IMR-90 (cell line): ENCODE measurements around the gene PDE6A. TPM values are rescaled to one million over a fixed set of nuclear protein-coding genes. Genes with fewer than 3 reads are reported as not detected.

Experiments used
- ATAC-seq: fragments of 200-7000 bp; cut with Tn5 transposase; 2 replicates; pipeline ENCODE4 v1.9.1; 2020; ENCODE audit warnings: low read depth, mild to moderate bottlenecking, moderate library complexity
- BruUV-seq: library from RNA; stranded (reverse); fragments of 400-500 nt; replicated peaks from 2 replicates; lab custom pipeline; 2021; lab: Mats Ljungman, UMichigan
- CTCF ChIA-PET: fragments of 300-600 bp; formaldehyde crosslinking; extraction: SDS; loops from one replicate; lab custom pipeline; 2021; ENCODE audit warnings: antibody characterized with exemption; lab: Yijun Ruan, JAX
- POLR2A ChIA-PET: fragments of 300-600 bp; sonication (Branson Sonifier 250); formaldehyde crosslinking; loops from one replicate; lab custom pipeline; 2022; ENCODE audit warnings: antibody characterized with exemption; ENCODE audit not compliant: unreplicated experiment; lab: Charles Lee
- DNase-seq: peaks from one replicate; pipeline ENCODE4 v3.0.0; 2013
- H2AFZ ChIP-seq: replicated peaks from 2 replicates; pipeline ENCODE3; 2013; ENCODE audit warnings: low read length, mild to moderate bottlenecking; ENCODE audit not compliant: poor library complexity
- H2AK5ac ChIP-seq: 2 replicates; pipeline ENCODE4 v1.6.1; 2013; ENCODE audit warnings: low read depth, low read length, inconsistent platforms
- H2AK9ac ChIP-seq: replicated peaks from 2 replicates; pipeline ENCODE3; 2013; ENCODE audit warnings: mild to moderate bottlenecking, low read depth, low read length, moderate library complexity; ENCODE audit not compliant: poor library complexity
- H2BK120ac ChIP-seq: 2 replicates; pipeline ENCODE4 v1.6.1; 2013; ENCODE audit warnings: low read depth, low read length, inconsistent platforms
- H2BK15ac ChIP-seq: 3 replicates; pipeline ENCODE4 v1.6.1; 2013; ENCODE audit warnings: low read depth, low read length, inconsistent platforms
- H2BK20ac ChIP-seq: 2 replicates; pipeline ENCODE4 v1.6.1; 2013; ENCODE audit warnings: low read depth, mild to moderate bottlenecking, inconsistent platforms, low read length, moderate library complexity
- H2BK5ac ChIP-seq: 2 replicates; pipeline ENCODE4 v1.6.1; 2013; ENCODE audit warnings: mild to moderate bottlenecking, low read depth, low read length, inconsistent platforms; ENCODE audit not compliant: poor library complexity, severe bottlenecking
- H3K14ac ChIP-seq: replicated peaks from 2 replicates; pipeline ENCODE4 v1.6.1; 2013; ENCODE audit warnings: low read depth, low read length, inconsistent platforms
- H3K18ac ChIP-seq: 2 replicates; pipeline ENCODE4 v1.6.1; 2013; ENCODE audit warnings: low read depth, low read length, control low read depth
- H3K23ac ChIP-seq: 2 replicates; pipeline ENCODE4 v1.6.1; 2013; ENCODE audit warnings: low read depth, low read length, inconsistent platforms
- H3K27ac ChIP-seq: 2 replicates; pipeline ENCODE4 v1.5.1; 2013; ENCODE audit warnings: mild to moderate bottlenecking, control low read depth, low read length; ENCODE audit not compliant: insufficient read depth
- H3K27me3 ChIP-seq: 2 replicates; pipeline ENCODE4 v1.6.1; 2013; ENCODE audit warnings: low read length; ENCODE audit not compliant: control insufficient read depth, insufficient read depth
- H3K36me3 ChIP-seq: 2 replicates; pipeline ENCODE4 v1.6.1; 2013; ENCODE audit warnings: low read length, mixed read lengths; ENCODE audit not compliant: control insufficient read depth, insufficient read depth
- H3K4ac ChIP-seq: 2 replicates; pipeline ENCODE4 v1.6.1; 2013; ENCODE audit warnings: low read depth, low read length, inconsistent platforms
- H3K4me1 ChIP-seq: 2 replicates; pipeline ENCODE4 v1.6.1; 2013; ENCODE audit warnings: low read length, mixed read lengths; ENCODE audit not compliant: control insufficient read depth, insufficient read depth
- H3K4me2 ChIP-seq: 2 replicates; pipeline ENCODE4 v1.6.1; 2013; ENCODE audit warnings: low read depth, mild to moderate bottlenecking, control low read depth, low read length, moderate library complexity
- H3K4me3 ChIP-seq: 2 replicates; pipeline ENCODE4 v1.5.1; 2013; ENCODE audit warnings: low read depth, mild to moderate bottlenecking, control low read depth, low read length, moderate library complexity; ENCODE audit not compliant: insufficient read depth
- H3K56ac ChIP-seq: 2 replicates; pipeline ENCODE4 v1.6.1; 2013; ENCODE audit warnings: low read length, inconsistent platforms; ENCODE audit not compliant: insufficient read depth; ENCODE audit errors: extremely low read depth
- H3K79me1 ChIP-seq, 2 experiments: 2 replicates each; pipeline ENCODE4 v1.6.1; 2013; ENCODE audit warnings: low read length in 2 of 2, inconsistent platforms in 1 of 2, low read depth in 1 of 2
- H3K9ac ChIP-seq: 2 replicates; pipeline ENCODE4 v1.6.1; 2013; ENCODE audit warnings: low read depth, low read length, control low read depth
- H3K9me1 ChIP-seq: 2 replicates; pipeline ENCODE4 v1.6.1; 2013; ENCODE audit warnings: low read length, inconsistent platforms; ENCODE audit not compliant: insufficient read depth
- H3K9me3 ChIP-seq: 2 replicates; pipeline ENCODE4 v1.6.1; 2013; ENCODE audit warnings: low read length; ENCODE audit not compliant: control insufficient read depth, insufficient read depth
- H4K20me1 ChIP-seq: 2 replicates; pipeline ENCODE4 v1.6.1; 2013; ENCODE audit warnings: low read length, inconsistent platforms; ENCODE audit not compliant: insufficient read depth
- H4K5ac ChIP-seq: 2 replicates; pipeline ENCODE4 v1.6.1; 2013; ENCODE audit warnings: mild to moderate bottlenecking, low read depth, low read length, control low read depth
- H4K8ac ChIP-seq, 2 experiments: 2 replicates each; pipeline ENCODE4 v1.6.1; 2013; ENCODE audit warnings: low read depth in 2 of 2, low read length in 2 of 2, control low read depth in 1 of 2, inconsistent platforms in 1 of 2
- H4K91ac ChIP-seq: 2 replicates; pipeline ENCODE4 v1.6.1; 2013; ENCODE audit warnings: low read depth, low read length, inconsistent platforms; ENCODE audit not compliant: insufficient read depth
- CTCF ChIP-seq: conservative IDR thresholded peaks from 2 replicates; pipeline ENCODE4 v1.5.1; 2012; ENCODE audit warnings: mild to moderate bottlenecking, low read depth, low read length, improper control_type of control experiment
- NFE2L2 ChIP-seq: fragments of 150-350 bp; IDR thresholded peaks from 2 replicates; pipeline ENCODE4 v1.6.1; 2016; ENCODE audit warnings: low read depth, mild to moderate bottlenecking, low read length
- WGBS, 2 experiments: methylation state at CpG; one replicate each; pipeline versions ENCODE4 v1.1.5 to v1.1.7; 2013; ENCODE audit warnings: missing lambda C conversion rate in 2 of 2; ENCODE audit not compliant: insufficient read length in 1 of 2; ENCODE audit errors: extremely low coverage in 2 of 2; 5-methylcytosine and 5-hydroxymethylcytosine counted together
- dilution Hi-C: fragments of 300-500 bp; cut with HindIII; formaldehyde crosslinking; loops from one replicate; pipeline ENCODE4 v1.14.3; 2018; ENCODE audit warnings: low sequenced_read_pairs; ENCODE audit not compliant: unreplicated experiment
- in situ Hi-C: fragments of 300-500 bp; cut with MboI; formaldehyde crosslinking; loops from 3 replicates; pipeline ENCODE4 v1.14.3; 2019; ENCODE audit warnings: low sequenced_read_pairs, inconsistent platforms, mixed read lengths
- intact Hi-C: fragments of 100-400 bp; cut with micrococcal nuclease; formaldehyde crosslinking; loops from 2 replicates; pipeline ENCODE4 v1.10.0; 2022
- polyA plus RNA-seq, 3 experiments: library from polyadenylated mRNA; depleted of rRNA; stranded (reverse); fragments of >200 nt; gene quantifications; 2 replicates each; pipeline ENCODE4 v1.2.3, GENCODE V29; 2012; ENCODE audit warnings: low replicate concordance in 1 of 3
- total RNA-seq: library from RNA; depleted of rRNA; stranded (reverse); fragments of >200 nt; gene quantifications from 2 replicates; pipeline ENCODE4 v1.2.3, GENCODE V29; 2012

Gene PDE6A
- total and polyA plus RNA-seq, 2 of the 4 experiments (the other 2 are of a cell fraction) = not detected

DNA sequence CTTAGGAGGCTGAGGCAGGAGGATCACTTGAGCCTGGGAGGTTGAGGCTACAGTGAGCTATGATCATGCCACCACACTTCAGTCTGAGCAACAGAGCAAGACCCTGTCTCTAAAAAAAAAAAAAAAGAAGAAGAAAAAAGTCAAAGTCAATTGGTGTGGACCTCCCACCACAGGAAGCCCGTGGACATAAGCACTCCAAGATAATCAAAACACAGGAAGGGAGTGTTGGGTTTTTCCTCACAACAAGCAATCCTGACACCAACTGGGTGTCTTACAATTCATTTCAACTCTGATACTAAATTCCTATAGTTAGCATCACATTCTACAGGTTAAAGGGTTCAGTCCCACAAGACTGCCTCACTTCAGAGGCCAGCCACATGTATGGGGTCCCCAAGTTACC, 70.7 kb downstream of the PDE6A start:
- dilution Hi-C loops = no loop called here
- no peak for DNase-seq

More for the DNA sequence above, 70.7 kb downstream of the PDE6A start:
- Histone ChIP-seq H3K9ac (no peak overlapping the region), H2AK9ac (no peak overlapping the region), H3K9me1 (no peaks in the 10 kb centered on the region), H3K4me1 (no peaks in the 10 kb centered on the region), H3K79me1 (no peaks in the 10 kb centered on the region), H3K4ac (no peak overlapping the region), H4K8ac (no peak overlapping the region), H3K27me3 (peaks cover 59% of the 10 kb centered on the region), H2BK5ac (no peak overlapping the region), H3K56ac (no peak overlapping the region), H3K36me3 (no peaks in the 10 kb centered on the region), H2AK5ac (no peak overlapping the region), H4K20me1 (no peaks in the 10 kb centered on the region), H3K14ac (no peak overlapping the region), H3K18ac (no peak overlapping the region), H3K4me2 (no peak overlapping the region), H2AFZ (no peak overlapping the region), H3K27ac (no peak overlapping the region), H2BK120ac (no peak overlapping the region), H3K4me3 (no peak overlapping the region), H2BK15ac (no peak overlapping the region), H3K23ac (no peak overlapping the region), H3K9me3 (no peaks in the 10 kb centered on the region), H4K5ac (no peak overlapping the region), H4K91ac (no peak overlapping the region), H2BK20ac (no peak overlapping the region)
- TF ChIP-seq CTCF (no peak), NFE2L2 (no peak)
- CTCF ChIA-PET = no interaction called here
- WGBS, 2 experiments = no CpG with 5 or more reads among the region's 1 CpG
- in situ Hi-C loops (no loop called here), intact Hi-C loops (no loop called here)
- BruUV-seq = no TSS peak
- no peak for ATAC-seq
- POLR2A ChIA-PET = interaction anchor here (0.6 kb wide), 1 partner anchor 59 kb away, joined by 10 read pairs; no protein-coding TSS in a partner anchor
